SK-N-SH (cell line): Measurements from ENCODE around the gene DOCK3. TPM values are rescaled to one million over a fixed set of nuclear protein-coding genes. Genes with fewer than 3 reads are reported as not detected.

Experiments
- CTCF ChIA-PET: fragments of 300-600, 350-600 bp; formaldehyde crosslinking; extraction: SDS; loops from one replicate; lab custom pipeline; 2021; lab: Yijun Ruan, JAX
- POLR2A ChIA-PET: fragments of 350-600 bp; sonication (Branson Sonifier 250); formaldehyde crosslinking; extraction: SDS; loops from one replicate; lab custom pipeline; 2020; ENCODE audit warnings: antibody characterized with exemption, inconsistent platforms; lab: Yijun Ruan, JAX
- DNase-seq: peaks from one replicate; pipeline ENCODE4 v3.0.0; 2012
- H2AFZ ChIP-seq: fragments of 200-600 bp; sonication (generic); 2 replicates; pipeline ENCODE4 v1.8.1; 2016; ENCODE audit warnings: antibody characterized with exemption, mild to moderate bottlenecking, low read depth
- H3F3A ChIP-seq: fragments of 200-600 bp; sonication (generic); replicated peaks from 2 replicates; pipeline ENCODE3; 2016; ENCODE audit warnings: antibody characterized with exemption, mild to moderate bottlenecking; ENCODE audit not compliant: insufficient read depth
- H3K27ac ChIP-seq, 2 experiments: fragments of 200-500 bp in 1 of 2; fragments of 200-600 bp in 1 of 2; sonication (Bioruptor generic) in 1 of 2; sonication (generic), shearing (Covaris generic) in 1 of 2; 2 replicates each; pipeline versions ENCODE4 v1.5.1 to v1.6.1; 2014 to 2016; ENCODE audit warnings: low read depth in 2 of 2, inconsistent platforms in 1 of 2, low read length in 1 of 2, mild to moderate bottlenecking in 1 of 2, mixed read lengths in 1 of 2
- H3K27me3 ChIP-seq: fragments of 200-600 bp; sonication (generic), shearing (Covaris generic); 2 replicates; pipeline ENCODE4 v1.6.1; 2016; ENCODE audit warnings: mixed run types; ENCODE audit not compliant: insufficient read depth
- H3K36me3 ChIP-seq, 2 experiments: fragments of 200-500 bp in 1 of 2; fragments of 200-600 bp in 1 of 2; sonication (Bioruptor generic) in 1 of 2; sonication (generic) in 1 of 2; replicated peaks in 1 of 2; 2 replicates each; pipeline versions ENCODE3 to v1.5.1; 2014 to 2016; ENCODE audit warnings: low read length in 1 of 2, mild to moderate bottlenecking in 1 of 2; ENCODE audit not compliant: insufficient read depth in 2 of 2, control insufficient read depth in 1 of 2
- H3K4me1 ChIP-seq, 2 experiments: fragments of 200-500 bp in 1 of 2; fragments of 200-600 bp in 1 of 2; sonication (Bioruptor generic) in 1 of 2; sonication (generic), shearing (Covaris generic) in 1 of 2; 2 replicates each; pipeline versions ENCODE4 v1.5.1 to v1.6.1; 2014 to 2016; ENCODE audit warnings: low read depth in 1 of 2, low read length in 1 of 2, mixed run types in 1 of 2; ENCODE audit not compliant: insufficient read depth in 2 of 2, control insufficient read depth in 1 of 2
- H3K4me2 ChIP-seq: fragments of 200-600 bp; sonication (generic), shearing (Covaris generic); 2 replicates; pipeline ENCODE4 v1.6.1; 2017; ENCODE audit warnings: mixed run types
- H3K4me3 ChIP-seq, 2 experiments: fragments of 200-500 bp in 1 of 2; fragments of 200-600 bp in 1 of 2; sonication (Bioruptor generic) in 1 of 2; sonication (generic), shearing (Covaris generic) in 1 of 2; 2 replicates each; pipeline versions ENCODE4 v1.5.1 to v1.8.1; 2014 to 2016; ENCODE audit warnings: low read depth in 2 of 2, inconsistent platforms in 1 of 2, low read length in 1 of 2, mild to moderate bottlenecking in 1 of 2, mixed read lengths in 1 of 2, moderate library complexity in 1 of 2
- H3K79me2 ChIP-seq: fragments of 200-600 bp; sonication (generic); 2 replicates; pipeline ENCODE4 v1.8.1; 2017; ENCODE audit warnings: mild to moderate bottlenecking; ENCODE audit not compliant: insufficient read depth
- H3K9ac ChIP-seq: fragments of 200-600 bp; sonication (generic); 2 replicates; pipeline ENCODE4 v1.6.1; 2017; ENCODE audit warnings: mixed run types
- H3K9me2 ChIP-seq: fragments of 200-600 bp; sonication (generic); 2 replicates; pipeline ENCODE4 v1.6.1; 2017; ENCODE audit warnings: mixed run types
- H3K9me3 ChIP-seq: fragments of 200-600 bp; sonication (generic); 2 replicates; pipeline ENCODE4 v1.6.1; 2017; ENCODE audit warnings: mixed run types, mild to moderate bottlenecking, moderate library complexity
- H4K20me1 ChIP-seq: fragments of 200-600 bp; sonication (generic); 2 replicates; pipeline ENCODE4 v1.6.1; 2017; ENCODE audit warnings: mild to moderate bottlenecking, mixed run types; ENCODE audit not compliant: insufficient read depth
- ELF1 ChIP-seq: IDR thresholded peaks from 2 replicates; pipeline ENCODE4 v1.4.0; 2012
- EZH2phosphoT487 ChIP-seq: fragments of 200-600 bp; sonication (generic); IDR thresholded peaks from 2 replicates; pipeline ENCODE4 v1.6.1; 2017; ENCODE audit warnings: low read depth, mixed run types, mild to moderate bottlenecking, antibody characterized with exemption, moderate library complexity, borderline replicate concordance
- FOSL2 ChIP-seq: IDR thresholded peaks from 2 replicates; pipeline ENCODE4 v1.4.0; 2012; ENCODE audit warnings: low read depth, mild to moderate bottlenecking, moderate library complexity, borderline replicate concordance
- JUND ChIP-seq: IDR thresholded peaks from 2 replicates; pipeline ENCODE4 v1.4.0; 2012
- NFIC ChIP-seq: IDR thresholded peaks from 2 replicates; pipeline ENCODE4 v1.4.0; 2012; ENCODE audit warnings: borderline replicate concordance
- RAD21 ChIP-seq: IDR thresholded peaks from 2 replicates; pipeline ENCODE4 v1.6.1; 2012; ENCODE audit warnings: mild to moderate bottlenecking, low read length
- RCOR1 ChIP-seq: fragments of 150-350 bp; IDR thresholded peaks from 2 replicates; pipeline ENCODE4 v1.6.1; 2017; ENCODE audit warnings: antibody characterized with exemption, low read length
- RFX5 ChIP-seq: IDR thresholded peaks from 2 replicates; pipeline ENCODE4 v1.6.1; 2012; ENCODE audit warnings: mild to moderate bottlenecking, improper control_type of control experiment, low read length
- RXRA ChIP-seq: IDR thresholded peaks from 2 replicates; pipeline ENCODE4 v1.4.0; 2012; ENCODE audit warnings: low read depth, mild to moderate bottlenecking, borderline replicate concordance
- SMC3 ChIP-seq: IDR thresholded peaks from 2 replicates; pipeline ENCODE4 v1.6.1; 2012; ENCODE audit warnings: low read depth, low read length, improper control_type of control experiment
- TAF1 ChIP-seq: IDR thresholded peaks from 2 replicates; pipeline ENCODE4 v1.6.1; 2012; ENCODE audit warnings: low read depth, mild to moderate bottlenecking, low read length, moderate library complexity, borderline replicate concordance
- WGBS: methylation state at CpG from one replicate; pipeline ENCODE4 v1.1.6; 2017; ENCODE audit warnings: low lambda C conversion rate; 5-methylcytosine and 5-hydroxymethylcytosine counted together
- polyA plus RNA-seq, 3 experiments: library from polyadenylated mRNA; depleted of rRNA; stranded (reverse); fragments of >200 nt; gene quantifications; 2 replicates each; pipeline ENCODE4 v1.2.3, GENCODE V29; 2012
- TF ChIP-seq, protein P1 (sequence below): IDR thresholded peaks from 2 replicates; pipeline ENCODE4 v1.6.1; 2012; ENCODE audit warnings: mild to moderate bottlenecking, low read depth, low read length, moderate library complexity
- TF ChIP-seq, protein P2 (sequence below): IDR thresholded peaks from 2 replicates; pipeline ENCODE4; 2012
- TF ChIP-seq, protein P3 (sequence below): IDR thresholded peaks from 2 replicates; pipeline ENCODE4 v1.4.0; 2012; ENCODE audit warnings: low read depth, borderline replicate concordance
- TF ChIP-seq, protein P4 (sequence below): IDR thresholded peaks from 2 replicates; pipeline ENCODE4 v1.4.0; 2012; ENCODE audit warnings: low read depth, borderline replicate concordance
- TF ChIP-seq, protein P5 (sequence below): fragments of 200-600 bp; sonication (generic); IDR thresholded peaks from 2 replicates; pipeline ENCODE4 v1.6.1; 2017; ENCODE audit warnings: antibody characterized with exemption, mild to moderate bottlenecking, moderate library complexity
- TF ChIP-seq, protein P6 (sequence below): fragments of 150-350 bp; IDR thresholded peaks from 2 replicates; pipeline ENCODE4 v1.6.1; 2017; ENCODE audit warnings: antibody characterized with exemption, low read length, low read depth, borderline replicate concordance

The DOCK3 gene
- polyA plus RNA-seq, 1 of the 3 experiments (the other 2 are of a cell fraction): 0.05 TPM

DNA sequence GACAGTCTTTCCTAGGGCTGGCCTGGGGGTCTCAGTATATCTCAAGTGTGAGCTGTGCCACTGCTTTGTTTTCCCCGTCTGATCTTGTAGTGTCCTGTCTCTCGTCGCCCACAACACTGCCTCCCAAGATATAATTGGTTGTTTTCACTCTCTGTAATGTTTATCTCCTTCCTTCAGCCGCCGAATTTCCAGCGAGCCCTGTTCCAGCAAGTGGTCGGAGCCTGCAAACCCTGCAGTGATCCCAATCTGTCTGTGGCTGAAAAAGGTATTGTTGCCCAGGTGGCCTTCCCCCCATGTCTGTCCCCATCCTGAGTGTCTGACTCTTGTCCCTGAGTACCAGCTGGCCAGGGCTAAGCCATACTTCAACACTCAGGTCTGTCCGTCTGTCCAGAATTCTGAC is 700.8 kb downstream of the DOCK3 start:
- no peak overlapping the region for H3K9ac ChIP-seq
- no peaks in the 10 kb centered on the region for H3K9me2 ChIP-seq
- no peaks in the 10 kb centered on the region for H3K36me3 ChIP-seq
- no peaks in the 10 kb centered on the region for H3F3A ChIP-seq
- 79% methylated on average over 8 of the region's 8 CpGs for WGBS
- no peak overlapping the region for H3K4me2 ChIP-seq
- no peak overlapping the region for H3K27ac ChIP-seq
- no peaks in the 10 kb centered on the region; the same call in 1 of the 2 replicates for H3K27me3 ChIP-seq
- no peak overlapping the region for H3K4me3 ChIP-seq
- POLR2A ChIA-PET: no interaction called here
- H3K9me3 ChIP-seq: no peaks in the 10 kb centered on the region
- CTCF ChIA-PET: interaction anchor here (3.6 to 6.2 kb wide), 3 partner anchors 13 to 759 kb away, joined by 12 to 53 read pairs (median 37); partner anchors contain the start of gene MAPKAPK3
- H3K79me2 ChIP-seq: no peaks in the 10 kb centered on the region
- H4K20me1 ChIP-seq: no peaks in the 10 kb centered on the region
- no peak for DNase-seq
- H3K4me1 ChIP-seq: no peaks in the 10 kb centered on the region
- no peak for TF ChIP-seq NFIC
- TF ChIP-seq, protein P1, sequence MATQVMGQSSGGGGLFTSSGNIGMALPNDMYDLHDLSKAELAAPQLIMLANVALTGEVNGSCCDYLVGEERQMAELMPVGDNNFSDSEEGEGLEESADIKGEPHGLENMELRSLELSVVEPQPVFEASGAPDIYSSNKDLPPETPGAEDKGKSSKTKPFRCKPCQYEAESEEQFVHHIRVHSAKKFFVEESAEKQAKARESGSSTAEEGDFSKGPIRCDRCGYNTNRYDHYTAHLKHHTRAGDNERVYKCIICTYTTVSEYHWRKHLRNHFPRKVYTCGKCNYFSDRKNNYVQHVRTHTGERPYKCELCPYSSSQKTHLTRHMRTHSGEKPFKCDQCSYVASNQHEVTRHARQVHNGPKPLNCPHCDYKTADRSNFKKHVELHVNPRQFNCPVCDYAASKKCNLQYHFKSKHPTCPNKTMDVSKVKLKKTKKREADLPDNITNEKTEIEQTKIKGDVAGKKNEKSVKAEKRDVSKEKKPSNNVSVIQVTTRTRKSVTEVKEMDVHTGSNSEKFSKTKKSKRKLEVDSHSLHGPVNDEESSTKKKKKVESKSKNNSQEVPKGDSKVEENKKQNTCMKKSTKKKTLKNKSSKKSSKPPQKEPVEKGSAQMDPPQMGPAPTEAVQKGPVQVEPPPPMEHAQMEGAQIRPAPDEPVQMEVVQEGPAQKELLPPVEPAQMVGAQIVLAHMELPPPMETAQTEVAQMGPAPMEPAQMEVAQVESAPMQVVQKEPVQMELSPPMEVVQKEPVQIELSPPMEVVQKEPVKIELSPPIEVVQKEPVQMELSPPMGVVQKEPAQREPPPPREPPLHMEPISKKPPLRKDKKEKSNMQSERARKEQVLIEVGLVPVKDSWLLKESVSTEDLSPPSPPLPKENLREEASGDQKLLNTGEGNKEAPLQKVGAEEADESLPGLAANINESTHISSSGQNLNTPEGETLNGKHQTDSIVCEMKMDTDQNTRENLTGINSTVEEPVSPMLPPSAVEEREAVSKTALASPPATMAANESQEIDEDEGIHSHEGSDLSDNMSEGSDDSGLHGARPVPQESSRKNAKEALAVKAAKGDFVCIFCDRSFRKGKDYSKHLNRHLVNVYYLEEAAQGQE: no peak
- no peak for TF ChIP-seq RCOR1
- no peak for TF ChIP-seq RXRA
- no peak for TF ChIP-seq EZH2phosphoT487
- no peak for TF ChIP-seq FOSL2
- TF ChIP-seq, protein P2, sequence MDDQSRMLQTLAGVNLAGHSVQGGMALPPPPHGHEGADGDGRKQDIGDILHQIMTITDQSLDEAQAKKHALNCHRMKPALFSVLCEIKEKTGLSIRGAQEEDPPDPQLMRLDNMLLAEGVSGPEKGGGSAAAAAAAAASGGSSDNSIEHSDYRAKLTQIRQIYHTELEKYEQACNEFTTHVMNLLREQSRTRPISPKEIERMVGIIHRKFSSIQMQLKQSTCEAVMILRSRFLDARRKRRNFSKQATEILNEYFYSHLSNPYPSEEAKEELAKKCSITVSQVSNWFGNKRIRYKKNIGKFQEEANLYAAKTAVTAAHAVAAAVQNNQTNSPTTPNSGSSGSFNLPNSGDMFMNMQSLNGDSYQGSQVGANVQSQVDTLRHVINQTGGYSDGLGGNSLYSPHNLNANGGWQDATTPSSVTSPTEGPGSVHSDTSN: no peak
- TF ChIP-seq, protein P3, sequence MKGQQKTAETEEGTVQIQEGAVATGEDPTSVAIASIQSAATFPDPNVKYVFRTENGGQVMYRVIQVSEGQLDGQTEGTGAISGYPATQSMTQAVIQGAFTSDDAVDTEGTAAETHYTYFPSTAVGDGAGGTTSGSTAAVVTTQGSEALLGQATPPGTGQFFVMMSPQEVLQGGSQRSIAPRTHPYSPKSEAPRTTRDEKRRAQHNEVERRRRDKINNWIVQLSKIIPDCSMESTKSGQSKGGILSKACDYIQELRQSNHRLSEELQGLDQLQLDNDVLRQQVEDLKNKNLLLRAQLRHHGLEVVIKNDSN: no peak
- TF ChIP-seq, protein P4, sequence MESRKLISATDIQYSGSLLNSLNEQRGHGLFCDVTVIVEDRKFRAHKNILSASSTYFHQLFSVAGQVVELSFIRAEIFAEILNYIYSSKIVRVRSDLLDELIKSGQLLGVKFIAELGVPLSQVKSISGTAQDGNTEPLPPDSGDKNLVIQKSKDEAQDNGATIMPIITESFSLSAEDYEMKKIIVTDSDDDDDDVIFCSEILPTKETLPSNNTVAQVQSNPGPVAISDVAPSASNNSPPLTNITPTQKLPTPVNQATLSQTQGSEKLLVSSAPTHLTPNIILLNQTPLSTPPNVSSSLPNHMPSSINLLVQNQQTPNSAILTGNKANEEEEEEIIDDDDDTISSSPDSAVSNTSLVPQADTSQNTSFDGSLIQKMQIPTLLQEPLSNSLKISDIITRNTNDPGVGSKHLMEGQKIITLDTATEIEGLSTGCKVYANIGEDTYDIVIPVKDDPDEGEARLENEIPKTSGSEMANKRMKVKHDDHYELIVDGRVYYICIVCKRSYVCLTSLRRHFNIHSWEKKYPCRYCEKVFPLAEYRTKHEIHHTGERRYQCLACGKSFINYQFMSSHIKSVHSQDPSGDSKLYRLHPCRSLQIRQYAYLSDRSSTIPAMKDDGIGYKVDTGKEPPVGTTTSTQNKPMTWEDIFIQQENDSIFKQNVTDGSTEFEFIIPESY: no peak
- TF ChIP-seq SMC3: no peak
- TF ChIP-seq JUND: no peak
- TF ChIP-seq, protein P5, sequence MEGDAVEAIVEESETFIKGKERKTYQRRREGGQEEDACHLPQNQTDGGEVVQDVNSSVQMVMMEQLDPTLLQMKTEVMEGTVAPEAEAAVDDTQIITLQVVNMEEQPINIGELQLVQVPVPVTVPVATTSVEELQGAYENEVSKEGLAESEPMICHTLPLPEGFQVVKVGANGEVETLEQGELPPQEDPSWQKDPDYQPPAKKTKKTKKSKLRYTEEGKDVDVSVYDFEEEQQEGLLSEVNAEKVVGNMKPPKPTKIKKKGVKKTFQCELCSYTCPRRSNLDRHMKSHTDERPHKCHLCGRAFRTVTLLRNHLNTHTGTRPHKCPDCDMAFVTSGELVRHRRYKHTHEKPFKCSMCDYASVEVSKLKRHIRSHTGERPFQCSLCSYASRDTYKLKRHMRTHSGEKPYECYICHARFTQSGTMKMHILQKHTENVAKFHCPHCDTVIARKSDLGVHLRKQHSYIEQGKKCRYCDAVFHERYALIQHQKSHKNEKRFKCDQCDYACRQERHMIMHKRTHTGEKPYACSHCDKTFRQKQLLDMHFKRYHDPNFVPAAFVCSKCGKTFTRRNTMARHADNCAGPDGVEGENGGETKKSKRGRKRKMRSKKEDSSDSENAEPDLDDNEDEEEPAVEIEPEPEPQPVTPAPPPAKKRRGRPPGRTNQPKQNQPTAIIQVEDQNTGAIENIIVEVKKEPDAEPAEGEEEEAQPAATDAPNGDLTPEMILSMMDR: no peak
- TF ChIP-seq RFX5: no peak
- TF ChIP-seq RAD21: no peak
- TF ChIP-seq TAF1: no peak
- TF ChIP-seq, protein P6, sequence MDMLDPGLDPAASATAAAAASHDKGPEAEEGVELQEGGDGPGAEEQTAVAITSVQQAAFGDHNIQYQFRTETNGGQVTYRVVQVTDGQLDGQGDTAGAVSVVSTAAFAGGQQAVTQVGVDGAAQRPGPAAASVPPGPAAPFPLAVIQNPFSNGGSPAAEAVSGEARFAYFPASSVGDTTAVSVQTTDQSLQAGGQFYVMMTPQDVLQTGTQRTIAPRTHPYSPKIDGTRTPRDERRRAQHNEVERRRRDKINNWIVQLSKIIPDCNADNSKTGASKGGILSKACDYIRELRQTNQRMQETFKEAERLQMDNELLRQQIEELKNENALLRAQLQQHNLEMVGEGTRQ: no peak
- TF ChIP-seq ELF1: no peak
- TF ChIP-seq, all 33 proteins: peak for 0
- no peak overlapping the region for H2AFZ ChIP-seq
